GM18951 (cell line): ENCODE results near the gene NANOG.
"Not testable (repeated sequence)": the region's sequence is repeated elsewhere in the genome, so short reads cannot be mapped to it uniquely, and the experiment has no call there.

Experiments
- POLR2A ChIP-seq: IDR thresholded peaks from 4 replicates; pipeline ENCODE4 v1.6.1; 2011; ENCODE audit warnings: mild to moderate bottlenecking; ENCODE audit not compliant: insufficient read length, insufficient read depth; ENCODE audit errors: extremely low read depth
- in situ Hi-C: fragments of 300-500 bp; cut with MboI; formaldehyde crosslinking; loops from one replicate; pipeline ENCODE4 v1.12.0; 2022; ENCODE audit warnings: low sequenced_read_pairs, mixed read lengths, inconsistent platforms; ENCODE audit not compliant: unreplicated experiment

The NANOG gene

DNA sequence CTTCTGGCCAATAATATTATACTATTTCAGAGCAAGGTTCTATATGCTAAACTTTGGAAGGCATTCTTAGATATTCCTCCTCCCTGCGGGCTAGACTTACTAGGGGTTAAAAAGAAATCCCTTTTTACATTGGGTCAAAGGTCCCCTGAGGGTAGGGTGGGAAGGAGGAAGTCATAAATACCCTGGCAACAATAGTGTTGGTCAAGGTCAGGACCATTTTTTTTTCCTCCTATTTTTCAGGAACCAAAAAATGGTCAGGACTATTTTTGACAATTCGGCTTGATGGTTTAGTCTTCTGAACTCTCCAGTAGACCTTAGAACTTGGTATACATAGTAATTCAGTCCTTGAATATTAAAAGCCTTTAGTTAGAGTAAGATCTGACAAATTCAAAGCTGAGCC, 4.5 kb upstream of the NANOG start:
- TF ChIP-seq POLR2A: no peak
- in situ Hi-C loops: no loop called here

- TF ChIP-seq POLR2A: no peak
- in situ Hi-C loops: no loop called here
Measured at GRCh38 chr12:7787574-7788293, 1.5 kb upstream of the NANOG start.

DNA sequence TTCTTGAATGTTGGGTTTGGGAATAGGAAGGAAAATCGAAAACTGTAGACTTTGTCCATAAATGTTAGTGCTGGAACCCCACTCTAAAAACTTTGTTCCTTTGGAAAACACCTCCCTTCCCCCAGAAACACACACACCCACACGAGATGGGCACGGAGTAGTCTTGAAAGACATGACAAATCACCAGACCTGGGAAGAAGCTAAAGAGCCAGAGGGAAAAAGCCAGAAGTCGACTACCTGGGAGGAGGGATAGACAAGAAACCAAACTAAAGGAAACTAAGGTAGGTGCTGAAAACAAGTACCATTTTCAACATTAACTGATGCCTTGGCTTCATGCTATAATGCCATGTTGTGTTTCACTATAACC, 925 bp upstream of the NANOG start:
- in situ Hi-C loops: no loop called here
- TF ChIP-seq POLR2A: no peak

DNA sequence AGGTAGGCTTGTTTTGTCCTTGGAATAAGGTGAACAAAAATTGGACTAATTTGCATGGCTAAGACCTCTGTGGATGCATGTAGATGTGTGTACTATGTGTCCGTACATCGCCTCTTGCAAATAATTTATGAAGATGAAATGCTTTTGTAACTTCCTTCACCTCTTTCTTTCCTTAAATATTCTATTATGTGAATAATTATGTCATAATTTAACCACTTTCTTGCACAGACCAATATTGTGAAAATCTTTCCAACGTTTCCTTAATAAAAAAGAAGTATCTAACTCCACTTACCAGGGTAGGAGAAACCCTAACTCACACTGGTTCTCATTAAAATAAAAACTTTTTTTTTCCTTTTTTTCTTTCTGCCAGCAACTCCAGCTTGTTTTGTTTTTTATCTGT, 4.0 kb downstream of the NANOG start:
- in situ Hi-C loops: no loop called here
- TF ChIP-seq POLR2A: no peak

GRCh38 chr12:7797269-7797668, 8.1 kb downstream of the NANOG start:
- in situ Hi-C loops: not testable (repeated sequence)

DNA sequence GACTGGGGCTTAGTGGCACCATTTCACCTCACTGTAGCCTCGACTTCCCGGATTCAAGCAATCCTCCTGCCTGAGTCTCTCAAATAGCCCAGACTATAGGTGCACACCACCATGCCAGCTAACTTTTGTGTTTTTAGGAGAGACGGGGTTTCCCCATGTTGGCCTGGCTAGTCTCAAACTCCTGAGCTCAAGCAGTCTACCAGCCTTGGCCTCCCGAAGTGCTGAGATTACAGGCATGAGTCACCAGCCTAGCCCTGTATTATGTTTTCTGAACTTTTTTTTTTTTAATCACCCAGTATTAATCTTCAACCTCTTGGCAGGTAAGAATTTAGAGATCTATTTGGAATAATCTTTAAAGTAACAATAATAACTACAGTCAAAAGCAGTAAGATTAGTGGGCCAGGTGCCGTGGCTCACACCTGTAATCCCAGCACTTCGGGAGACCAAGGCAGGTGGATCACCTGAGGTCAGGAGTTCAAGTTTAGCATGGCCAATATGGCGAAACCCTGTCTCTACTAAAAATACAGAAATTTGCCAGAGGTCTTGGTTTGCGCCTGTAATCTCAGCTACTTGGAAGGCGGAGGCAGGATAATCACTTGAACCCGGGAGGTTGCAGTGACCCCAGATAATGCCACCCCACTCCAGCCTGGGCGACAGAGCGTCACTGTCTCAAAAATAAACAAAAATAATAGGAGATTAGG, 8.6 kb downstream of the NANOG start:
- TF ChIP-seq POLR2A: no peak
- in situ Hi-C loops: no loop called here

- in situ Hi-C loops: not testable (repeated sequence)
Measured at GRCh38 chr12:7798750-7799308, 9.6 kb downstream of the NANOG start.

- no peak for TF ChIP-seq POLR2A
- in situ Hi-C loops: loop anchor here (10.0 kb wide), 1 partner anchor 127 kb away; no protein-coding TSS in a partner anchor
Measured at GRCh38 chr12:7801460-7801859, 12.3 kb downstream of the NANOG start.

DNA sequence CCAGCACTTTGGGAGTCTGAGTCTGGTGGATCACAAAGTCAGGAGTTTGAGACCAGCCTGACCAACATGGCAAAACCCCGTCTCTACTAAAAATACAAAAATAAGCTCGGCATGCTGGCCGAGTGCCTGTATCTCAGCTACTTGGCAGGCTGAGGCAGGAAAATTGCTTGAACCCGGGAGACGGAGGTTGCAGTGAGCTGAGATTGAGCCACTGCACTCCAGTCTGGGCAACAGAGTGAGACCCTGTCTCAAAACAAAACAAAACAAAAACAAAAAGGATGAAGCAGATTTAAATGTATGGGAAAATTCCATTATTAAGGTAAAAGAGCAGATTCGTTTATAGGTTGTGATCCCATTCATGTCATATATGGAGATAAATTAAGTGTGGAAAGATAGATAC, 17.1 kb downstream of the NANOG start:
- in situ Hi-C loops: loop anchor here (10.0 kb wide), 1 partner anchor 132 kb away; no protein-coding TSS in a partner anchor

GRCh38 chr12:7806863-7807487, 17.8 kb downstream of the NANOG start:
- in situ Hi-C loops: loop anchor here (10.0 kb wide), 1 partner anchor 132 kb away; no protein-coding TSS in a partner anchor
- TF ChIP-seq POLR2A: no peak

DNA sequence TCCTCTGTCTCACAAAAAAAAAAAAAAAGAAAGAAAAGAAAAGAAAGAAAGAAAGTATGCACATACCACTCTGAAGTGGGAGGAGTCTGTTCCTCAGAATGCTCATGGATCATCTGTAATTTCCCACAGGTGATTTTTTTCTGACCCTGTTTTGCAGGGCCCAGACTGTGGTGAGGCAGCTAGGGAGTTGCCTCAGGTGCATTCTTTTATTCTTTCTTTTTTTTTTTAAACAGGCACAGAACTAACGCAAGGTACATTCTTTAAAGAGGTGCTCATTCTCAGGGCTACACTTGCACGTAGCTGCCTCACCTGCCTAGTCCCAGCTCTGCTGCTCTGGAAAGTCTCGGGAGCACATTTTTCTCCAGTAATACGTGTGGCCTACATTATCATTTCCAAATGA, 36.6 kb downstream of the NANOG start:
- in situ Hi-C loops: not testable (repeated sequence)

GRCh38 chr12:7829737-7830136, 40.5 kb downstream of the NANOG start:
- in situ Hi-C loops: not testable (repeated sequence)

GRCh38 chr12:7832059-7832696, 43.0 kb downstream of the NANOG start:
- TF ChIP-seq POLR2A: no peak
- in situ Hi-C loops: no loop called here

DNA sequence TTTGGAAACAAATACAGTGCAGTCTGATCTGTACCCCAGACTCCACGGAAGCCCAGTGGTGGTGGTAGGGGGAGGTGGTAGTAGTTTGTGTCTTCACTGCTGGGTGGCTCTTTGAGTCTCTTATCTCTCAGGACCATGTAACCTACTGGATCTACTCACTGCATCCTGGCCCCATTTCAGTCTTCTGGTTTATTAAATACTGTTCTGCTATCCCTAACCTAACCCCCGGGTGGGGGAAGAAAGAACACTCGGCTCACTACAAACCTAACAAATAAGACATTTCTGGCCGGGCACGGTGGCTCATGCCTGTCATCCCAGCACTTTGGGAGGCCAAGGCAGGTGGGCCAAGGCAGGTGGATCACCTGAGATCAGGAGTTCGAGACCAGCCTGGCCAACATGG, 44.0 kb downstream of the NANOG start:
- in situ Hi-C loops: not testable (repeated sequence)

DNA sequence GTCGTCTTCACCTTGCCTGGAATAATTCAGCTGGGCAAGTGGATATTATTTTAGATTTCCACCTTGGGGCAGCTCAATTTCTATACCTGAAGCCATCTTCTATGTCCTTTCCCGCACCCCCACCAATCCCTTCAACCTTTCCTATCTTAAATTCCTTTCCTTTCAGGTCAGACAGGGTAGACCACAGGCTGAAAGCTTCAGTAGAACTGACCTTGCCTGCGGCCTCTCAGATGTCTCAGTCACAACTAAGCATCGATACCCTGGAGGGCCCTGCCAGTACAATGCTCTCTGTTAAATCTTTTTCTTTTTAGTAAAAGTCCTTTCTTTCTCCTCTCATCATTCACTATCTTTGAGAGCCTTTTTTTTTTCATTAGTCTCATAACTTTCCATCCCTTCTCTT, 44.6 kb downstream of the NANOG start:
- in situ Hi-C loops: no loop called here
- no peak for TF ChIP-seq POLR2A
